Common myeloid progenitor, CD34-positive (primary cell): ENCODE measurements around the gene ITIH1.

Source experiments
- CTCF ChIA-PET: fragments of 350-600 bp; sonication (Branson Sonifier 250); formaldehyde crosslinking; loops from one replicate; lab custom pipeline; 2021; ENCODE audit warnings: antibody characterized with exemption; lab: Charles Lee
- POLR2A ChIA-PET: fragments of 350-600 bp; sonication (Branson Sonifier 250); formaldehyde crosslinking; loops from one replicate; lab custom pipeline; 2021; ENCODE audit warnings: antibody characterized with exemption; lab: Charles Lee
- DNase-seq, 3 donors: peaks; one replicate each; pipeline versions ENCODE4 v3.0.0 to v3.0.0-alpha.2; 2013
- H3K27ac ChIP-seq, 2 experiments: 1 replicate in 1 of 2; 2 replicates in 1 of 2; pipeline ENCODE4 v1.7.0; 2013; ENCODE audit warnings: inconsistent platforms in 2 of 2, low read length in 2 of 2, mild to moderate bottlenecking in 2 of 2, low read depth in 1 of 2, moderate library complexity in 1 of 2; ENCODE audit not compliant: severe bottlenecking in 2 of 2, insufficient read depth in 1 of 2, poor library complexity in 1 of 2
- H3K27me3 ChIP-seq, 5 experiments: replicated peaks in 2 of 5; 1 replicate in 3 of 5; 2 replicates in 2 of 5; pipeline versions ENCODE4 v1.6.1 to v1.7.0; 2013; ENCODE audit warnings: low read length in 4 of 5, mild to moderate bottlenecking in 2 of 5, moderate library complexity in 2 of 5, inconsistent platforms in 1 of 5; ENCODE audit not compliant: insufficient read depth in 5 of 5, control insufficient read depth in 4 of 5
- H3K36me3 ChIP-seq, 4 experiments: 1 replicate in 2 of 4; 2 replicates in 2 of 4; pipeline versions ENCODE4 v1.6.1 to v1.7.0; 2013; ENCODE audit warnings: low read length in 3 of 4, control low read depth in 1 of 4, mild to moderate bottlenecking in 1 of 4; ENCODE audit not compliant: control insufficient read depth in 4 of 4, insufficient read depth in 4 of 4
- H3K4me1 ChIP-seq, 4 experiments: 1 replicate in 3 of 4; 2 replicates in 1 of 4; pipeline versions ENCODE4 v1.6.1 to v1.7.1; 2013; ENCODE audit warnings: low read length in 3 of 4, mild to moderate bottlenecking in 3 of 4, control low read depth in 1 of 4, inconsistent platforms in 1 of 4, moderate library complexity in 1 of 4; ENCODE audit not compliant: control insufficient read depth in 4 of 4, insufficient read depth in 4 of 4; ENCODE audit errors: control extremely low read depth in 1 of 4
- H3K4me3 ChIP-seq, 7 experiments: 1 replicate in 4 of 7; 2 replicates in 3 of 7; pipeline versions ENCODE4 v1.5.1 to v1.7.0; 2013; ENCODE audit warnings: mild to moderate bottlenecking in 7 of 7, low read length in 6 of 7, moderate library complexity in 6 of 7, inconsistent platforms in 2 of 7, low read depth in 2 of 7, control low read depth in 1 of 7; ENCODE audit not compliant: insufficient read depth in 4 of 7, control insufficient read depth in 1 of 7; ENCODE audit errors: extremely low read depth in 1 of 7
- H3K9me3 ChIP-seq, 5 experiments: 1 replicate in 4 of 5; 2 replicates in 1 of 5; pipeline versions ENCODE4 v1.6.1 to v1.7.1; 2013; ENCODE audit warnings: low read length in 4 of 5, mild to moderate bottlenecking in 2 of 5, inconsistent platforms in 1 of 5, low read depth in 1 of 5, moderate library complexity in 1 of 5; ENCODE audit not compliant: control insufficient read depth in 4 of 5, insufficient read depth in 2 of 5; ENCODE audit errors: control extremely low read depth in 1 of 5
- WGBS: methylation state at CpG from one replicate; pipeline ENCODE4 v1.1.5; 2013; ENCODE audit not compliant: insufficient coverage; 5-methylcytosine and 5-hydroxymethylcytosine counted together

ITIH1 gene

GRCh38 chr3:52742418-52743041 lies 34.9 kb upstream of the ITIH1 start:
- ChIA-PET POLR2A (no interaction called here), CTCF (interaction anchor here (0.7 to 2.6 kb wide), 12 partner anchors 27 to 192 kb away, joined by 3 to 17 read pairs (median 4); partner anchors contain the start of gene NEK4)

DNA sequence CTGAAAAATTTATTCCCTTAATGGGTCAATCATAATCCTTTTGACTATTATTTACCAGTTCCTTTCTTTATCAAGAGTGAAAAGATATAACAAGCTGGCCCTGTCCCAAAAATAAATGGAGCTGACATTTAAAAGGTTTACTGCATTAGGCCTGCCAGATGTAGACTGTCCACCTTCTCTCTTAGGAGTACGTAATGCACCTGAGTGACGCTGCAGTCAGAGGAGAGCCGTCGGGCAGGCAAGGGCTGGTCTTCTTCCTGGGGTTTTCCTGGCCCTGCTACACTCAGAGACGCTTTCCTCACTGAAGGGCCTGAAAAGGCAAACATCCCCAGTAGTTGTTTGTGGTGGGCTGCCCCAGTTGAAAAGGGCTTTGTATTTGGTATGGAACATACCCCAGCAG lies 34.2 kb upstream of the ITIH1 start:
- CTCF ChIA-PET, result interaction anchor here (0.6 to 2.6 kb wide), 8 partner anchors 22 to 108 kb away, joined by 3 to 17 read pairs (median 3); no protein-coding TSS in a partner anchor

More at GRCh38 chr3:52742418-52743041, 34.9 kb upstream of the ITIH1 start:
- no peaks in the 10 kb centered on the region for H3K27me3 ChIP-seq
- WGBS, result no CpG with 5 or more reads among the region's 3 CpGs
- peak; percentile 30 to 46 (median 31) for DNase-seq
- no peak overlapping the region for H3K27ac ChIP-seq
- no peaks in the 10 kb centered on the region for H3K4me1 ChIP-seq
- H3K4me3 ChIP-seq, result no peak overlapping the region
- H3K9me3 ChIP-seq, result no peaks in the 10 kb centered on the region
- H3K36me3 ChIP-seq, result peaks cover 16 to 75% (median 44%) of the 10 kb centered on the region in 4 experiments

GRCh38 chr3:52743721-52744120 lies 33.7 kb upstream of the ITIH1 start:
- H3K27me3 ChIP-seq, result no peaks in the 10 kb centered on the region
- no peak overlapping the region for H3K27ac ChIP-seq
- no peaks in the 10 kb centered on the region for H3K9me3 ChIP-seq
- peaks cover 11 to 74% (median 49%) of the 10 kb centered on the region in 4 experiments for H3K36me3 ChIP-seq
- CTCF ChIA-PET, result interaction anchor here (0.6 to 2.6 kb wide), 8 partner anchors 21 to 108 kb away, joined by 3 to 17 read pairs (median 3); no protein-coding TSS in a partner anchor
- H3K4me1 ChIP-seq, result no peaks in the 10 kb centered on the region
- DNase-seq, result no peak
- WGBS, result 92% methylated on average over 2 of the region's 2 CpGs
- POLR2A ChIA-PET, result no interaction called here
- no peak overlapping the region for H3K4me3 ChIP-seq

More for the DNA sequence above, 34.2 kb upstream of the ITIH1 start:
- H3K9me3 ChIP-seq, result no peaks in the 10 kb centered on the region
- WGBS, result 97% methylated on average over 4 of the region's 5 CpGs
- DNase-seq, result no peak
- POLR2A ChIA-PET, result no interaction called here
- no peaks in the 10 kb centered on the region for H3K27me3 ChIP-seq
- peaks cover 14 to 75% (median 46%) of the 10 kb centered on the region in 4 experiments for H3K36me3 ChIP-seq
- H3K4me1 ChIP-seq, result no peaks in the 10 kb centered on the region
- H3K27ac ChIP-seq, result no peak overlapping the region
- no peak overlapping the region for H3K4me3 ChIP-seq

- DNase-seq, result peak in 2 of 3 donors; percentile 36 to 54
- WGBS, result 100% methylated on average over 2 of the region's 3 CpGs
- Histone ChIP-seq H3K27me3 (no peaks in the 10 kb centered on the region), H3K4me1 (peaks cover 0 to 8% (median 5%) of the 10 kb centered on the region in 4 experiments), H3K4me3 (no peak overlapping the region), H3K36me3 (peaks cover 24 to 78% (median 47%) of the 10 kb centered on the region in 4 experiments), H3K27ac (no peak overlapping the region), H3K9me3 (peaks cover 0 to 3% (median 0%) of the 10 kb centered on the region in 5 experiments)
- ChIA-PET CTCF (interaction anchor here (1.2 to 1.9 kb wide), 2 partner anchors 69 to 103 kb away, joined by 3 to 4 read pairs; no protein-coding TSS in a partner anchor), POLR2A (no interaction called here)
These were observed 25.2 kb upstream of the ITIH1 start for GRCh38 chr3:52752045-52752660.

- H3K27me3 ChIP-seq, result no peaks in the 10 kb centered on the region
- CTCF ChIA-PET, result interaction anchor here (1.5 kb wide), 1 partner anchor 12 kb away, joined by 6 read pairs; no protein-coding TSS in a partner anchor
- peaks cover 29 to 81% (median 42%) of the 10 kb centered on the region in 4 experiments for H3K36me3 ChIP-seq
- H3K27ac ChIP-seq, result no peak overlapping the region
- H3K4me1 ChIP-seq, result peaks cover 0 to 8% (median 5%) of the 10 kb centered on the region in 4 experiments
- POLR2A ChIA-PET, result no interaction called here
- peaks cover 0 to 3% (median 0%) of the 10 kb centered on the region in 5 experiments for H3K9me3 ChIP-seq
- no peak for DNase-seq
- 98% methylated on average over 3 of the region's 4 CpGs for WGBS
- H3K4me3 ChIP-seq, result no peak overlapping the region
These were observed 23.0 kb upstream of the ITIH1 start for GRCh38 chr3:52754373-52754772.

- Histone ChIP-seq H3K9me3 (peaks cover 0 to 3% (median 0%) of the 10 kb centered on the region in 5 experiments), H3K27me3 (no peaks in the 10 kb centered on the region), H3K36me3 (peaks cover 23 to 75% (median 40%) of the 10 kb centered on the region in 4 experiments), H3K4me3 (no peak overlapping the region), H3K4me1 (peaks cover 0 to 8% (median 5%) of the 10 kb centered on the region in 4 experiments), H3K27ac (no peak overlapping the region)
- no peak for DNase-seq
- no CpG with 5 or more reads among the region's 1 CpG for WGBS
- CTCF ChIA-PET, result no interaction called here
- POLR2A ChIA-PET, result no interaction called here
These were observed 21.3 kb upstream of the ITIH1 start for GRCh38 chr3:52756141-52756540.

- DNase-seq, result peak in 1 of 3 donors; percentile 18
- peaks cover 6 to 68% (median 46%) of the 10 kb centered on the region in 4 experiments for H3K36me3 ChIP-seq
- no peaks in the 10 kb centered on the region for H3K9me3 ChIP-seq
- WGBS, result no CpG with 5 or more reads among the region's 2 CpGs
- H3K27me3 ChIP-seq, result no peaks in the 10 kb centered on the region
- H3K27ac ChIP-seq, result no peak overlapping the region
- CTCF ChIA-PET, result no interaction called here
- H3K4me3 ChIP-seq, result no peak overlapping the region
- no peaks in the 10 kb centered on the region for H3K4me1 ChIP-seq
- POLR2A ChIA-PET, result no interaction called here
These were observed 13.9 kb upstream of the ITIH1 start for GRCh38 chr3:52763466-52763865.
